Motor neuron (in vitro differentiated cells): ENCODE data around the gene TGM2. TPM values are rescaled to one million over a fixed set of nuclear protein-coding genes. Genes with fewer than 3 reads are reported as not detected.

ENCODE experiments used
- ATAC-seq, 8 experiments: fragments of 200-7000 bp; cut with Tn5 transposase; replicated peaks in 6 of 8; 2 replicates each; pipeline ENCODE4 v1.8.0; 2021; ENCODE audit warnings: mild to moderate bottlenecking in 8 of 8, moderate library complexity in 8 of 8
- H3K27ac ChIP-seq, 2 donors: fragments of 250-450 bp; sonication (Bioruptor Pico); 2 replicates each; pipeline ENCODE4 v1.9.0; 2021; ENCODE audit warnings: antibody characterized with exemption in 2 of 2, mild to moderate bottlenecking in 2 of 2, moderate library complexity in 1 of 2
- H3K4me1 ChIP-seq, 2 donors: fragments of 250-450 bp; sonication (Bioruptor Pico); replicated peaks in 1 of 2; 2 replicates each; pipeline ENCODE4 v1.6.1; 2021; ENCODE audit warnings: antibody characterized with exemption in 2 of 2, mild to moderate bottlenecking in 2 of 2, moderate library complexity in 1 of 2
- H3K4me3 ChIP-seq, 5 donors: fragments of 250-450 bp; sonication (Bioruptor Pico); 2 replicates each; pipeline ENCODE4 v1.9.0; 2021; ENCODE audit warnings: antibody characterized with exemption in 5 of 5, mild to moderate bottlenecking in 5 of 5, moderate library complexity in 4 of 5
- WGBS, 10 experiments: fragments of 450-650 bp; shearing (Covaris generic); methylation state at CpG; one replicate each; pipeline ENCODE4 v1.0.0; 2022; 5-methylcytosine and 5-hydroxymethylcytosine counted together
- in situ Hi-C, 9 experiments: fragments of 400-800 bp; cut with MboI; loops; one replicate each; pipeline ENCODE4 v1.15.0; 2021; ENCODE audit warnings: low sequenced_read_pairs in 9 of 9, low pct_unique_long_range_greater_than_20kb in 2 of 9; ENCODE audit not compliant: unreplicated experiment in 9 of 9
- total RNA-seq, 8 experiments: library from RNA; unstranded; fragments of 300-600 nt; gene quantifications; 2 replicates each; pipeline versions ENCODE4 v1.2.3 to v1.2.4, GENCODE V29; 2022

Gene TGM2
- total RNA-seq, 8 experiments from 2014 or later: 0.05 to 7.1 (median 0.68) TPM

DNA sequence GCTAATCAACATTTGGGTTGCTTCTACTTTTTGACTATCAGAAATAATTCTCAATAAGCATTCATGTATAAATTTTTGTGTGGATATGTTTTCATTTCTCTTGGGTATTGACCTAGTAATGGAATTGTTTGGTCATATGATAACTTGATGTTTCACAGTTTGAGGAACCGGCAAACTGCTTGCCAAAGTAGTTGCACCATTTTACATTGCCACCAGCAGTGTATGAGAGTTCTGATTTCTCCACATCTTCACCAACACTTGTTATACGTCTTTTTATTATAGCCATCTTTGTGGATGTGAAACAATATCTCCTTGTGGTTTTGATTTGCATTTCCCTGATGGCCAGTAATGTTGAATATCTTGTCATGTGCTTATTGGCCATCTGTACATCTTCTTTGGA is 42.6 kb upstream of the TGM2 start:
- ATAC-seq: no peak

GRCh38 chr20:38205001-38205400 is 39.9 kb upstream of the TGM2 start:
- no peak overlapping the region for H3K4me3 ChIP-seq
- H3K4me1 ChIP-seq: no peaks in the 10 kb centered on the region
- H3K27ac ChIP-seq: no peak overlapping the region
- ATAC-seq: no peak
- in situ Hi-C loops: loop anchor here in 3 of 9 experiments (25.0 kb wide), 2 partner anchors 143 to 643 kb away; no protein-coding TSS in a partner anchor
- WGBS, 10 experiments: 43 to 100% (median 62%) methylated on average over 1 to 3 of the region's 3 CpGs; no CpG with 5 or more reads in 1 of the 10 experiments

More for the DNA sequence above, 42.6 kb upstream of the TGM2 start:
- 28 to 100% (median 81%) methylated on average over 1 to 2 of the region's 2 CpGs; no CpG with 5 or more reads in 2 of the 10 experiments for WGBS, 10 experiments
- Histone ChIP-seq H3K27ac (no peak overlapping the region), H3K4me3 (no peak overlapping the region), H3K4me1 (peaks cover 11% of the 10 kb centered on the region in 2 donors)
- in situ Hi-C loops: loop anchor here in 3 of 9 experiments (25.0 kb wide), 2 partner anchors 145 to 645 kb away; no protein-coding TSS in a partner anchor

- ATAC-seq: no peak
- no peaks in the 10 kb centered on the region for H3K4me1 ChIP-seq
- WGBS, 10 experiments: 41 to 76% (median 60%) methylated on average over 1 to 2 of the region's 2 CpGs; no CpG with 5 or more reads in 5 of the 10 experiments
- in situ Hi-C loops: loop anchor here in 3 of 9 experiments (25.0 kb wide), 2 partner anchors 142 to 642 kb away; no protein-coding TSS in a partner anchor
- no peak overlapping the region for H3K27ac ChIP-seq
- no peak overlapping the region for H3K4me3 ChIP-seq
These were observed 38.9 kb upstream of the TGM2 start for GRCh38 chr20:38203981-38204357.

- ATAC-seq: peak in 1 of 8 experiments; percentile 14
- WGBS, 10 experiments: 57 to 100% (median 67%) methylated on average over 1 to 5 of the region's 6 CpGs; no CpG with 5 or more reads in 4 of the 10 experiments
- H3K4me1 ChIP-seq: no peaks in the 10 kb centered on the region
- in situ Hi-C loops: loop anchor here in 3 of 9 experiments (25.0 kb wide), 2 partner anchors 141 to 641 kb away; no protein-coding TSS in a partner anchor
- no peak overlapping the region for H3K27ac ChIP-seq
- no peak overlapping the region for H3K4me3 ChIP-seq
These were observed 38.4 kb upstream of the TGM2 start for GRCh38 chr20:38203337-38203980.

GRCh38 chr20:38202982-38203293 is 37.9 kb upstream of the TGM2 start:
- in situ Hi-C loops: loop anchor here in 3 of 9 experiments (25.0 kb wide), 2 partner anchors 141 to 641 kb away; no protein-coding TSS in a partner anchor
- H3K4me1 ChIP-seq: no peaks in the 10 kb centered on the region
- 50 to 100% (median 83%) methylated on average over 2 to 5 of the region's 8 CpGs; no CpG with 5 or more reads in 3 of the 10 experiments for WGBS, 10 experiments
- no peak overlapping the region for H3K27ac ChIP-seq
- H3K4me3 ChIP-seq: no peak overlapping the region
- ATAC-seq: no peak

DNA sequence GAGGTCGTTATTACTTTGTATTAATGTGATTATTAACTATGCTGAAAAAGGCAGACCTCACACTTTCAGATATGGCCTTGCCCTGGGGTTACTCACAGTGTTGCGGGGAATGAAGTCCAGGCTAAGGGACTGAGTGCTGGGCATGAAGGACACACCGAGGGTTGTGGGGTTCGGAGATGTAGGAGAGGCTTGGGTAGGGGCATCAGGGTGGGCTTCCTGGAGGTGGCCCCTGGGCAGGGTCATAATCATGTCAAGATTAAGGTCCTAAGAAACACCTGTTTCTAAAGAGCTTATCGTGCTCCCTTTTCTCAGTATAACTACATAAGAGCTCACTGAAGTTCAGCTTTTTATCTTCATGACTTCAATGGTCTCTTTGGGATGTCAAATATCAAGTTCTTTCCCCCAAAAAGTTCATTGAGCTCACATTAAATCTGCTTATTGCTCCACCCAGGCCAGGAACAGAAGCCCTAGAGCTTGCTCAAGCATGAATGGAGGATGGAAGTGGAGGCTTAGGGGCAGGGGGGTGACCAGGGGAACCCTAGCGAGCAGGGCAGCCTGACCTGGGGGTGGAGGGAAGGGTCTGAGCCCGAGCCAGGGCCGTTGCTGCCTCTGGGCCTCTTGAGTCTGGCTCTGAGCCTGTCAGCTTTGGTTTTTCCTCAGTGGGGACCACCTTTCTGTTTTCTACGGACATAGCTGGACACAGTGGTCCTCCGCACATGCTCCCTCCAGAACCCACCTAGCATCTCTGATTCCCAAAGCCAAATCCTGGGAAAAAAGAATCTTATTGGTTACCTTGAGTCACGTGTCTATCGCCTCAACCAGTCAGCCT is 37.3 kb upstream of the TGM2 start:
- in situ Hi-C loops: loop anchor here in 3 of 9 experiments (25.0 kb wide), 2 partner anchors 140 to 640 kb away; no protein-coding TSS in a partner anchor
- H3K4me3 ChIP-seq: no peak overlapping the region
- H3K27ac ChIP-seq: no peak overlapping the region
- 67 to 88% (median 83%) methylated on average over 3 to 8 of the region's 12 CpGs; no CpG with 5 or more reads in 2 of the 10 experiments for WGBS, 10 experiments
- H3K4me1 ChIP-seq: no peaks in the 10 kb centered on the region
- ATAC-seq: no peak

DNA sequence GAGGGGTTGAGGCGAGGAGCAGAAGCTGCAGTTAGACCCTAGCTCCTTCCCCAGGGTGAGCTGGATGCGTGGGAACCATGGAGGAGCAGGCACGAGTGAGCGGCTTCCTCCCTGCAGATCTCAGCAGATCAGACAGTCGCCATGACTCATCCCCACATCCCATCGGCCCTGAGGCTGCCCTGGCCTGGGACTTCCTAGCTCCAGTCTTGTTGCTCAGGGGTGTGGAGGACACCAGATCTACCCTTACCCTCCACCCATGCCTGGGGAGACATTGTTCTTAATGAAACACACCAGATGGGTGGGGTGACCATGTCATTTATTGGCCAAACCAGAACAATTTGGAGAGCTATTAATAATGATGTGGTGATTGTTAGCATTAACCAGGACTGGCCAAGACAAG is 36.3 kb upstream of the TGM2 start:
- no peaks in the 10 kb centered on the region for H3K4me1 ChIP-seq
- peak in 7 of 8 experiments; percentile 33 to 99 (median 66) for ATAC-seq
- H3K4me3 ChIP-seq: no peak overlapping the region
- 0 to 100% (median 80%) methylated on average over 1 to 3 of the region's 6 CpGs; no CpG with 5 or more reads in 7 of the 10 experiments for WGBS, 10 experiments
- H3K27ac ChIP-seq: no peak overlapping the region
- in situ Hi-C loops: loop anchor here in 3 of 9 experiments (25.0 kb wide), 2 partner anchors 139 to 639 kb away; no protein-coding TSS in a partner anchor

GRCh38 chr20:38200646-38201045 is 35.6 kb upstream of the TGM2 start:
- WGBS, 10 experiments: 33 to 72% methylated on average over 1 to 3 of the region's 3 CpGs; no CpG with 5 or more reads in 8 of the 10 experiments
- in situ Hi-C loops: loop anchor here in 3 of 9 experiments (25.0 kb wide), 2 partner anchors 138 to 638 kb away; no protein-coding TSS in a partner anchor
- no peak for ATAC-seq
- Histone ChIP-seq H3K27ac (no peak overlapping the region), H3K4me3 (no peak overlapping the region), H3K4me1 (no peaks in the 10 kb centered on the region)

GRCh38 chr20:38199501-38200390 is 34.7 kb upstream of the TGM2 start:
- Histone ChIP-seq H3K4me3 (no peak overlapping the region), H3K27ac (no peak overlapping the region), H3K4me1 (no peaks in the 10 kb centered on the region)
- in situ Hi-C loops: loop anchor here in 3 of 9 experiments (25.0 kb wide), 2 partner anchors 137 to 637 kb away; no protein-coding TSS in a partner anchor
- 60 to 100% (median 91%) methylated on average over 1 to 6 of the region's 14 CpGs; no CpG with 5 or more reads in 3 of the 10 experiments for WGBS, 10 experiments
- no peak for ATAC-seq

GRCh38 chr20:38198238-38198861 is 33.3 kb upstream of the TGM2 start:
- H3K27ac ChIP-seq: no peak overlapping the region
- no peak overlapping the region for H3K4me3 ChIP-seq
- in situ Hi-C loops: no loop called here
- 20 to 90% (median 67%) methylated on average over 1 to 4 of the region's 8 CpGs; no CpG with 5 or more reads in 2 of the 10 experiments for WGBS, 10 experiments
- ATAC-seq: no peak
- H3K4me1 ChIP-seq: no peaks in the 10 kb centered on the region

DNA sequence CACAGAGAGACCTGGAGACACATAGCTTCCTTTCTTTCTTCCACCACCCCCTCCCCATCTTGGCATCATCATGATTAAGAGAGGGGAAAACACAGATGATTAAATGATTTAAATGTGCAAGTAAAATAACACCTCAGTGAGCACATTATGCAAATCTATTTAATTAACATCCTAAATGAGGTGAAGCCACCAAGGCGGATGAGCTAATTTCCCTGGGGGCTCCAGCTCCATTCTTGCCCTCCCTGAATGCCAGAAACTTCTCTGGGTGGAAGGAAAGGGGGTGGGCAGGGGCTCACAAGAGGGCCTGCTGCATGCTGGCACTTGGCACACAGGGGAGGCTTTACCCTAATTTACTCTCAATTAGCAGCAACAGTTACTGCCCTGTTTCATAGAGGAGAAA is 32.5 kb upstream of the TGM2 start:
- ATAC-seq: no peak
- no peak overlapping the region for H3K27ac ChIP-seq
- 0 to 100% (median 18%) methylated on average over 1 of the region's 1 CpG; no CpG with 5 or more reads in 6 of the 10 experiments for WGBS, 10 experiments
- H3K4me3 ChIP-seq: no peak overlapping the region
- in situ Hi-C loops: no loop called here
- no peaks in the 10 kb centered on the region for H3K4me1 ChIP-seq

GRCh38 chr20:38197217-38197616 is 32.1 kb upstream of the TGM2 start:
- in situ Hi-C loops: no loop called here
- Histone ChIP-seq H3K27ac (no peak overlapping the region), H3K4me1 (no peaks in the 10 kb centered on the region), H3K4me3 (no peak overlapping the region)
- ATAC-seq: no peak
- 69 to 93% (median 84%) methylated on average over 1 to 5 of the region's 5 CpGs; no CpG with 5 or more reads in 2 of the 10 experiments for WGBS, 10 experiments
